Measurements from ENCODE around the gene CAMK2N1. TPM values are rescaled to one million over a fixed set of nuclear protein-coding genes. Genes with fewer than 3 reads are reported as not detected.
A peak's percentile ranks its signal among the peaks of the same experiment; 100 is the strongest.

CAMK2N1 gene
- total and polyA plus RNA-seq, 2 of the 13 experiments (the other 11 are each of a cell fraction or from before 2014, with no cell fraction given) = 38.0 to 38.6 TPM

- 0 out of 2 replicates have a peak, but pooled peaks have one; percentile 27 for TF ChIP-seq SUZ12 (IDR thresholded peaks at IDR 0.05; ENCODE audit: low read depth, low read length)
- no peak for TF ChIP-seq SATB2 (CRISPR knock-in tag; IDR thresholded peaks at IDR 0.05)
- no peak for TF ChIP-seq SP140L (CRISPR knock-in tag; IDR thresholded peaks at IDR 0.05; ENCODE audit: borderline replicate concordance)
- TF ChIP-seq ESRRA (CRISPR knock-in tag; IDR thresholded peaks at IDR 0.05; ENCODE audit: low read depth) = peak; percentile 52; the same call in 1 of the 2 replicates
- TF ChIP-seq ZNF766 (CRISPR knock-in tag; IDR thresholded peaks at IDR 0.05; ENCODE audit: borderline replicate concordance) = no peak
- no peak for TF ChIP-seq KLF12 (CRISPR knock-in tag; IDR thresholded peaks at IDR 0.05; ENCODE audit: borderline replicate concordance)
- peak; percentile 23; the same call in 1 of the 2 replicates for TF ChIP-seq SP4 (CRISPR knock-in tag; IDR thresholded peaks at IDR 0.05)
- peak; percentile 65; the same call in 1 of the 2 replicates for TF ChIP-seq KDM2A (CRISPR knock-in tag; IDR thresholded peaks at IDR 0.05; ENCODE audit: borderline replicate concordance, low read depth)
- no peak for TF ChIP-seq ZNF781 (CRISPR knock-in tag; IDR thresholded peaks at IDR 0.05; ENCODE audit: borderline replicate concordance, not compliant biosample characterization)
- TF ChIP-seq ZNF710 (CRISPR knock-in tag; IDR thresholded peaks at IDR 0.05; ENCODE audit: borderline replicate concordance) = 0 out of 2 replicates have a peak, but pooled peaks have one; percentile 37
- TF ChIP-seq ZNF761 (CRISPR knock-in tag; conservative IDR thresholded peaks at IDR 0.05) = no peak
- TF ChIP-seq NFAT5 (CRISPR knock-in tag; IDR thresholded peaks at IDR 0.05) = no peak
- no peak for TF ChIP-seq ZNF329 (CRISPR knock-in tag; IDR thresholded peaks at IDR 0.05; ENCODE audit: low read depth)
- no peak for TF ChIP-seq NBN (conservative IDR thresholded peaks at IDR 0.05)
- TF ChIP-seq CTCF (CRISPR knock-in tag; IDR thresholded peaks at IDR 0.05) = peak; percentile 99
- no peak for TF ChIP-seq LBX2 (CRISPR knock-in tag; IDR thresholded peaks at IDR 0.05; ENCODE audit: borderline replicate concordance)
- 0 out of 2 replicates have a peak, but pooled peaks have one; percentile 18 for TF ChIP-seq ZMYM3 (CRISPR knock-in tag; IDR thresholded peaks at IDR 0.05)
- 0 out of 2 replicates have a peak, but pooled peaks have one; percentile 26 for TF ChIP-seq MZF1 (CRISPR knock-in tag; IDR thresholded peaks at IDR 0.05; ENCODE audit: borderline replicate concordance)
- TF ChIP-seq AGO1 (IDR thresholded peaks at IDR 0.05; ENCODE audit: low read depth, low read length, poor library complexity, severe bottlenecking) = no peak
These were observed 8.0 kb upstream of the CAMK2N1 start (continued) for GRCh38 chr1:20493839-20494608.
